MM.1S (cell line): ENCODE data around the gene EPB41L4B.

Source experiments
- CTCF ChIP-seq: fragments of 300-600 bp; sonication (generic); IDR thresholded peaks from 2 replicates; pipeline ENCODE4 v1.5.1; 2016; ENCODE audit warnings: antibody characterized with exemption, low read length, mixed read lengths
- EZH2phosphoT487 ChIP-seq: fragments of 300-600 bp; sonication (generic); IDR thresholded peaks from 2 replicates; pipeline ENCODE4 v1.6.1; 2018; ENCODE audit warnings: antibody characterized with exemption, low read length

- TF ChIP-seq CTCF (no peak), EZH2phosphoT487 (no peak)
Observed at GRCh38 chr9:109283012-109283411, 37.8 kb downstream of the EPB41L4B start.
